ENCODE results near the gene PHF11.

The PHF11 gene

GRCh38 chr13:49499889-49500660 lies 4.3 kb downstream of the PHF11 start:
- Histone ChIP-seq H3K9ac (ENCODE audit: low read length) (no peak overlapping the region), H3K36me3 (ENCODE audit: control insufficient read depth, low read depth, low read length) (no peaks in the 10 kb centered on the region), H3K27me3 (ENCODE audit: control insufficient read depth, insufficient read depth, low read length) (no peaks in the 10 kb centered on the region), H3K9me3 (ENCODE audit: control insufficient read depth, low read depth, low read length) (no peaks in the 10 kb centered on the region), H3K4me3 (ENCODE audit: low read length) (no peak overlapping the region), H3K4me1 (ENCODE audit: control insufficient read depth, low read depth, low read length) (no peaks in the 10 kb centered on the region), H3K27ac (ENCODE audit: low read length) (no peak overlapping the region)

- Histone ChIP-seq H3K27me3 (ENCODE audit: control insufficient read depth, insufficient read depth, low read length) (no peaks in the 10 kb centered on the region), H3K36me3 (ENCODE audit: control insufficient read depth, low read depth, low read length) (no peaks in the 10 kb centered on the region), H3K9ac (ENCODE audit: low read length) (no peak overlapping the region), H3K4me1 (ENCODE audit: control insufficient read depth, low read depth, low read length) (no peaks in the 10 kb centered on the region), H3K27ac (ENCODE audit: low read length) (no peak overlapping the region), H3K4me3 (ENCODE audit: low read length) (no peak overlapping the region), H3K9me3 (ENCODE audit: control insufficient read depth, low read depth, low read length) (no peaks in the 10 kb centered on the region)
Observed at GRCh38 chr13:49502954-49503353, 7.2 kb downstream of the PHF11 start.

GRCh38 chr13:49503951-49504350 lies 8.2 kb downstream of the PHF11 start:
- no peak overlapping the region for H3K27ac ChIP-seq (ENCODE audit: low read length)
- no peaks in the 10 kb centered on the region for H3K9me3 ChIP-seq (ENCODE audit: control insufficient read depth, low read depth, low read length)
- H3K36me3 ChIP-seq (ENCODE audit: control insufficient read depth, low read depth, low read length), result no peaks in the 10 kb centered on the region
- no peak overlapping the region for H3K4me3 ChIP-seq (ENCODE audit: low read length)
- H3K27me3 ChIP-seq (ENCODE audit: control insufficient read depth, insufficient read depth, low read length), result no peaks in the 10 kb centered on the region
- no peaks in the 10 kb centered on the region for H3K4me1 ChIP-seq (ENCODE audit: control insufficient read depth, low read depth, low read length)
- no peak overlapping the region for H3K9ac ChIP-seq (ENCODE audit: low read length)

- no peaks in the 10 kb centered on the region for H3K4me1 ChIP-seq (ENCODE audit: control insufficient read depth, low read depth, low read length)
- H3K9me3 ChIP-seq (ENCODE audit: control insufficient read depth, low read depth, low read length), result no peaks in the 10 kb centered on the region
- no peak overlapping the region for H3K4me3 ChIP-seq (ENCODE audit: low read length)
- no peak overlapping the region for H3K27ac ChIP-seq (ENCODE audit: low read length)
- no peaks in the 10 kb centered on the region for H3K27me3 ChIP-seq (ENCODE audit: control insufficient read depth, insufficient read depth, low read length)
- no peak overlapping the region for H3K9ac ChIP-seq (ENCODE audit: low read length)
- no peaks in the 10 kb centered on the region for H3K36me3 ChIP-seq (ENCODE audit: control insufficient read depth, low read depth, low read length)
Observed at GRCh38 chr13:49512578-49512977, 16.8 kb downstream of the PHF11 start.

DNA sequence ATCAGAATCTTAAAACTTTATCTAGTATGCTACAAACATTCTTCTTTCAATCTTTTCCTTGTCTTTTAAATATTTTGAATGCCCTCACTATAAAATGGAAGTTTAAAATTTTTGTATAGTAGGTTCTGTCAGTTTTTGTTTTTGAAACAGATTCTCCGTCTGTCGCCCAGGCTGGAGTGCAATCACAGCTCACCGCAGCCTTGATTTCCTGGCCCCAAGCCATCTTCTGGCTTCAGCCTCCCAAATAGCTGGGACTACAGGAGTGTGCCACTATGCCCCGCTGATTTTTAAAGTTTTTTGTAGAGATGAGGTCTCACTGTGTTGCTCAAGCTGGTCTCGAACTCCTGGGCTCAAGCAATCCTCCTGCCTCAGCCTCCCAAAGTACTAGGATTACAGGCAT lies 20.7 kb downstream of the PHF11 start:
- Histone ChIP-seq H3K27ac (ENCODE audit: low read length) (no peak overlapping the region), H3K9me3 (ENCODE audit: control insufficient read depth, low read depth, low read length) (no peaks in the 10 kb centered on the region), H3K9ac (ENCODE audit: low read length) (no peak overlapping the region), H3K27me3 (ENCODE audit: control insufficient read depth, insufficient read depth, low read length) (no peaks in the 10 kb centered on the region), H3K36me3 (ENCODE audit: control insufficient read depth, low read depth, low read length) (no peaks in the 10 kb centered on the region), H3K4me3 (ENCODE audit: low read length) (no peak overlapping the region), H3K4me1 (ENCODE audit: control insufficient read depth, low read depth, low read length) (no peaks in the 10 kb centered on the region)

- Histone ChIP-seq H3K9me3 (ENCODE audit: control insufficient read depth, low read depth, low read length) (no peaks in the 10 kb centered on the region), H3K36me3 (ENCODE audit: control insufficient read depth, low read depth, low read length) (no peaks in the 10 kb centered on the region), H3K27ac (ENCODE audit: low read length) (no peak overlapping the region), H3K27me3 (ENCODE audit: control insufficient read depth, insufficient read depth, low read length) (no peaks in the 10 kb centered on the region), H3K4me1 (ENCODE audit: control insufficient read depth, low read depth, low read length) (no peaks in the 10 kb centered on the region), H3K4me3 (ENCODE audit: low read length) (no peak overlapping the region), H3K9ac (ENCODE audit: low read length) (no peak overlapping the region)
Observed at GRCh38 chr13:49517461-49517860, 21.7 kb downstream of the PHF11 start.

GRCh38 chr13:49521224-49521623 lies 25.5 kb downstream of the PHF11 start:
- no peaks in the 10 kb centered on the region for H3K27me3 ChIP-seq (ENCODE audit: control insufficient read depth, insufficient read depth, low read length)
- H3K4me3 ChIP-seq (ENCODE audit: low read length), result no peak overlapping the region
- H3K4me1 ChIP-seq (ENCODE audit: control insufficient read depth, low read depth, low read length), result no peaks in the 10 kb centered on the region
- no peaks in the 10 kb centered on the region for H3K36me3 ChIP-seq (ENCODE audit: control insufficient read depth, low read depth, low read length)
- H3K9ac ChIP-seq (ENCODE audit: low read length), result no peak overlapping the region
- no peak overlapping the region for H3K27ac ChIP-seq (ENCODE audit: low read length)
- no peaks in the 10 kb centered on the region for H3K9me3 ChIP-seq (ENCODE audit: control insufficient read depth, low read depth, low read length)

GRCh38 chr13:49524740-49525501 lies 29.2 kb downstream of the PHF11 start:
- H3K4me1 ChIP-seq (ENCODE audit: control insufficient read depth, low read depth, low read length), result no peaks in the 10 kb centered on the region
- H3K4me3 ChIP-seq (ENCODE audit: low read length), result no peak overlapping the region
- H3K27ac ChIP-seq (ENCODE audit: low read length), result no peak overlapping the region
- peaks cover 6% of the 10 kb centered on the region for H3K36me3 ChIP-seq (ENCODE audit: control insufficient read depth, low read depth, low read length)
- no peaks in the 10 kb centered on the region for H3K27me3 ChIP-seq (ENCODE audit: control insufficient read depth, insufficient read depth, low read length)
- H3K9ac ChIP-seq (ENCODE audit: low read length), result no peak overlapping the region
- H3K9me3 ChIP-seq (ENCODE audit: control insufficient read depth, low read depth, low read length), result no peaks in the 10 kb centered on the region

DNA sequence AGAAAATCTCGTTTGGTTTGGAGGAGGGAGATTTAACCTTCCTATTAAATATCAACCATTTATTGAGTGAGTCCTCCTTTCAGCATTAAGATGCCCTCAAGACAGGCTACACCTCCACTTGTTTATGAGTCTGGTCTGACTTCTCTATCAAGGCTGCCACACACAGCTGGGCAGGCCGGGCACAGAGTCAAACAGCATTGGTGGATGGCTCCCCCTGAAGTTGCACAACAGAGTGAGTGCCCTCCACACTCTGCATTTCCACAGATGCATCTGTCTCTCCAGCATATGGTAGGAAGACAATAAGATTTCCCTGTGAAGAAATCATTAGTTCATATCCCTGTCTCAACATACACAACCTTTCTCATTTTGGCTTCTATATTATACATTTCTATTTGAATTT lies 31.4 kb downstream of the PHF11 start:
- H3K4me3 ChIP-seq (ENCODE audit: low read length), result no peak overlapping the region
- no peak overlapping the region for H3K27ac ChIP-seq (ENCODE audit: low read length)
- no peaks in the 10 kb centered on the region for H3K4me1 ChIP-seq (ENCODE audit: control insufficient read depth, low read depth, low read length)
- no peaks in the 10 kb centered on the region for H3K9me3 ChIP-seq (ENCODE audit: control insufficient read depth, low read depth, low read length)
- H3K36me3 ChIP-seq (ENCODE audit: control insufficient read depth, low read depth, low read length), result peaks cover 6% of the 10 kb centered on the region
- H3K27me3 ChIP-seq (ENCODE audit: control insufficient read depth, insufficient read depth, low read length), result no peaks in the 10 kb centered on the region
- H3K9ac ChIP-seq (ENCODE audit: low read length), result no peak overlapping the region

- no peak overlapping the region for H3K27ac ChIP-seq (ENCODE audit: low read length)
- no peaks in the 10 kb centered on the region for H3K9me3 ChIP-seq (ENCODE audit: control insufficient read depth, low read depth, low read length)
- H3K9ac ChIP-seq (ENCODE audit: low read length), result no peak overlapping the region
- H3K27me3 ChIP-seq (ENCODE audit: control insufficient read depth, insufficient read depth, low read length), result no peaks in the 10 kb centered on the region
- H3K4me3 ChIP-seq (ENCODE audit: low read length), result no peak overlapping the region
- peaks cover 6% of the 10 kb centered on the region for H3K36me3 ChIP-seq (ENCODE audit: control insufficient read depth, low read depth, low read length)
- H3K4me1 ChIP-seq (ENCODE audit: control insufficient read depth, low read depth, low read length), result no peaks in the 10 kb centered on the region
Observed at GRCh38 chr13:49528161-49528560, 32.4 kb downstream of the PHF11 start.

DNA sequence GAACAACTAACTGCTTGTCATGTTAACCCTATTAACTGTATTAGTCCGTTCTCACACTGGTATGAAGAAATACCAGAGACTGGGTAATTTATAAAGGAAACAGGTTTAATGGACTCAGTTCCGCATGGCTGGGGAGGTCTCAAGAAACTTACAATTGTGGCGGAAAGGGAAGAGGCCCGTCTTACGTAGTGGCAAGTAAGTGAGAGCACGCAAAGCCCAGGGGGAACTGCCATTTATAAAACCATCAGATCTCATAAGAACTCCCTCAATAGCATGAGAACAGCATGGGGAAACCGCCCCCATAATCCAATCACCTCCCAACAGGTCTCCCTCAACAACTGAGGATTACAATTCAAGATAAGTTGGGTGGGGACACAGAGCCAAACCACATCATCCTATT lies 34.7 kb downstream of the PHF11 start:
- no peaks in the 10 kb centered on the region for H3K9me3 ChIP-seq (ENCODE audit: control insufficient read depth, low read depth, low read length)
- H3K27me3 ChIP-seq (ENCODE audit: control insufficient read depth, insufficient read depth, low read length), result no peaks in the 10 kb centered on the region
- no peak overlapping the region for H3K27ac ChIP-seq (ENCODE audit: low read length)
- H3K9ac ChIP-seq (ENCODE audit: low read length), result no peak overlapping the region
- peaks cover 13% of the 10 kb centered on the region for H3K36me3 ChIP-seq (ENCODE audit: control insufficient read depth, low read depth, low read length)
- H3K4me1 ChIP-seq (ENCODE audit: control insufficient read depth, low read depth, low read length), result no peaks in the 10 kb centered on the region
- H3K4me3 ChIP-seq (ENCODE audit: low read length), result no peak overlapping the region

DNA sequence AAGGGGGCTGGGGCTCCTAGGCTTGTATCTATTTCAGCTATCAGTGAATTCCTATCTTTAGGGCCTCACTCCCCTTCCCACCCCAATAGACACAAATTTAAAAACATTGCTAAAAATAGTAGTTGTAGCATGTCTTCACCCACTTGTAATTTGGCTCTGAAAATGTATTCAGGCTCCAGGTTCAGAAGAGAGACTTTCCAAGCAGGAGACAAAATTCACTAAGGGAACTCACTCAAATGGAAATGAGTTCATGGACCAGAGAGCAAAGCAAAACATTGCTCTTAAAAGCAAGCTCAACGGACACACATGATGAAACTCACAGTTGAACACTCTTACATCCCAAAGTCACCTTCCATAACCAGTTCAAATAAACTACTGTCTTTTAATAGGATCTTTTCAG lies 36.8 kb downstream of the PHF11 start:
- Histone ChIP-seq H3K36me3 (ENCODE audit: control insufficient read depth, low read depth, low read length) (peaks cover 13% of the 10 kb centered on the region), H3K4me1 (ENCODE audit: control insufficient read depth, low read depth, low read length) (no peaks in the 10 kb centered on the region), H3K27me3 (ENCODE audit: control insufficient read depth, insufficient read depth, low read length) (no peaks in the 10 kb centered on the region), H3K9me3 (ENCODE audit: control insufficient read depth, low read depth, low read length) (no peaks in the 10 kb centered on the region), H3K4me3 (ENCODE audit: low read length) (no peak overlapping the region), H3K27ac (ENCODE audit: low read length) (no peak overlapping the region), H3K9ac (ENCODE audit: low read length) (no peak overlapping the region)

All from iPS-18a (cell line).